Prostate gland (tissue), 2 donors: ENCODE measurements around the gene ELAPOR1. TPM values are rescaled to one million over a fixed set of nuclear protein-coding genes. Genes with fewer than 3 reads are reported as not detected.

Experiments used
- DNase-seq: peaks from one replicate; pipeline ENCODE4 v3.0.0-alpha.2; 2019; ENCODE audit warnings: low spot score
- H3K27ac ChIP-seq, 2 donors: fragments of 200-600 bp; sonication (generic); 2 replicates each; pipeline ENCODE4 v1.5.1; 2017 to 2019
- H3K27me3 ChIP-seq: fragments of 200-600 bp; sonication (generic); replicated peaks from 2 replicates; pipeline ENCODE4 v1.5.1; 2019; ENCODE audit not compliant: insufficient read depth
- H3K36me3 ChIP-seq, 2 donors: fragments of 200-600 bp; sonication (generic); 1 replicate in 1 of 2; 2 replicates in 1 of 2; pipeline versions ENCODE4 v1.5.1 to v1.8.1; 2017 to 2019
- H3K4me1 ChIP-seq: fragments of 200-600 bp; sonication (generic); replicated peaks from 2 replicates; pipeline ENCODE4 v1.5.1; 2019
- H3K4me3 ChIP-seq, 2 donors: fragments of 200-600 bp; sonication (generic); 2 replicates each; pipeline ENCODE4 v1.5.1; 2017 to 2019
- H3K9me3 ChIP-seq: fragments of 200-600 bp; sonication (generic); 2 replicates; pipeline ENCODE4 v1.5.1; 2017
- CTCF ChIP-seq, 4 experiments: fragments of 200-600 bp in 2 of 4; fragments of 450-650 bp in 2 of 4; sonication (generic) in 2 of 4; IDR thresholded peaks; 1 replicate in 3 of 4; 2 replicates in 1 of 4; pipeline ENCODE4 v1.5.1; 2016 to 2019; ENCODE audit warnings: antibody characterized with exemption in 4 of 4, mild to moderate bottlenecking in 2 of 4, moderate library complexity in 2 of 4
- POLR2A ChIP-seq: fragments of 450-650 bp; IDR thresholded peaks from one replicate; pipeline ENCODE4 v1.6.1; 2016; ENCODE audit warnings: antibody characterized with exemption, mild to moderate bottlenecking
- POLR2AphosphoS5 ChIP-seq: sonication (generic); formaldehyde crosslinking; IDR thresholded peaks from one replicate; pipeline ENCODE4 v1.6.1; 2017; ENCODE audit warnings: antibody characterized with exemption
- WGBS: methylation state at CpG from one replicate; pipeline ENCODE4 v1.1.5; 2018; 5-methylcytosine and 5-hydroxymethylcytosine counted together
- intact Hi-C: fragments of 100-400 bp; cut with DNase I; formaldehyde crosslinking; loops from one replicate; pipeline ENCODE4 v1.14.2; 2022
- total RNA-seq, 2 donors: library from RNA; depleted of rRNA; stranded (reverse); fragments of >200 nt; gene quantifications; one replicate each; pipeline ENCODE4 v1.1.0, GENCODE V29; 2016

The ELAPOR1 gene
- total RNA-seq, 2 donors from 2014 or later, result 102 to 621 TPM

DNA sequence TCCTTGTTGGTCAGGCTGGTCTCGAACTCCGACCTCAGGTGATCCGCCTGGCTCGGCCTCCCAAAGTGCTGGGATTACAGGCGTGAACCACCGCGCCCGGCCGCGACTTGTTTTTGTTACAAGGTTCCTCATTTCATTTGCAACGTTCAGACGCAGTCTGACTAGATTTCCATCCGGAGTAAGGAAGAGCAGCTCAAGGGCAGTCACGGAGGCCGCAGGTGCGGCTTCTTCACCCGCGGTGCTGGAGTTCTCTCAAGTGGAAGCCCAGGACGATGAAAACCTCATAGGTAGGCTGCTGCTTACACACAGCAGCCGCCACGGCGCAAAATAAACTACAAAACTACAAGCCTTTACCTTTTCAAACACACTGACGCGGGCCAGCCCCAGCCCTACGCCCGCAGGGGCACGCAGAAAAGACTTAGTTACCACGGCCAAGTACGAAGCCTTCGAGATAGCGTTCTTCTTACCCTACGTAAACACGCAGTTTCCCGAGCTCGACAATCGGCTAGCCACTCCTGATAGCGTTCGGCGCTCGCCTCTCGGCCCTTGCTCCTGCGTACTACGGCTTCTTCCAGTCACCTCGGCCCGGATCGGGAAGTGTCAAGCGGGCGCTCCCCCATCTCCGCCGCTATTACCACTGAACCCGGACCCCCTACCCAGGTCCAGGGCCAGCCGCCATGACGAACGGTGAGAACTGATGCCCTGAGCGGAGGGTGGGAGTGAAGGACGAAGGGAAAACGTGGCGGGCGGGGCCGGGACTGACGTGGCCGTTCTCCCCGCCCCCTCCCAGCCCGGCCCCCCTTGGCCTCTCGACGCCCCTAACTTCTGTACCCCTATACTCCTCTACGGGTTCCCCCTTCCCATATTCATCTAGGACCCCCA lies 23.5 kb upstream of the ELAPOR1 start, which contains the start of gene TMEM167B:
Gene TMEM167B (plus strand): TSS at position 569 of the 882 bp plus-strand sequence. CDS start 109 bp downstream, at position 678.
- WGBS, result 6% methylated on average over 66 of the region's 67 CpGs
- H3K27ac ChIP-seq, result peak within 1 kb of the TSS; percentile 96 to 99
- TF ChIP-seq CTCF (IDR thresholded peaks at IDR 0.05), result peak in 2 of 4 experiments; percentile 9 to 23
- TF ChIP-seq POLR2A, result peak; percentile 75
- peak; percentile 95 for TF ChIP-seq POLR2AphosphoS5
- intact Hi-C loops, result loop anchor here (5.0 kb wide), 1 partner anchor 48 kb away; the partner anchor contains the start of gene WDR47
- H3K36me3 ChIP-seq, result no peaks in the 10 kb centered on the region
- H3K9me3 ChIP-seq, result no peaks in the 10 kb centered on the region
- H3K4me3 ChIP-seq, result peak within 1 kb of the TSS; percentile 80 to 82
- peak; percentile 92 for DNase-seq
- peaks cover 3% of the 10 kb centered on the region for H3K4me1 ChIP-seq
- H3K27me3 ChIP-seq, result no peaks in the 10 kb centered on the region

GRCh38 chr1:109091078-109091838 lies 22.7 kb upstream of the ELAPOR1 start:
- H3K9me3 ChIP-seq, result no peaks in the 10 kb centered on the region
- no peaks in the 10 kb centered on the region for H3K27me3 ChIP-seq
- under 1% methylated on average over 13 of the region's 13 CpGs for WGBS
- peak overlapping the region; percentile 96 to 99 for H3K27ac ChIP-seq
- no peaks in the 10 kb centered on the region for H3K36me3 ChIP-seq
- intact Hi-C loops, result loop anchor here (5.0 kb wide), 1 partner anchor 49 kb away; the partner anchor contains the start of gene WDR47
- peak overlapping the region; percentile 80 to 82 for H3K4me3 ChIP-seq
- H3K4me1 ChIP-seq, result peaks cover 3% of the 10 kb centered on the region
- DNase-seq, result peak; percentile 12
- TF ChIP-seq CTCF (IDR thresholded peaks at IDR 0.05) (no peak), POLR2A (no peak), POLR2AphosphoS5 (no peak)

DNA sequence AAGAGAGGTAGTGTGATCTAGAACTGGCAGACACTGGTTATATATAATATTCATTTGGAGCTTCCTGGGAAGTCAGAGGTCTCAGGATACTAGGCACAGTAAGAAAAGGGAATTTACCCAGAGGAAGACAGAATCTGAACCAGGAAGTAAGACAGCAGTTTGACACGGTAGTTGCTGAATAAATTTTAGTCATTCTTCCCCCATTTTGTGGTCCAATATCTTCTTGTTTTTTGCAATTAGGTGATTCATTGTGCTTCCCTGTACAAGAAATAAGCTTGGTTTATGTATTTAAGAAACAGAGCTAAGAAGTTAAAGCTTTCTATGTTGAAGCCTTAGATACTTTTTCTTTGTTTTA lies 22.1 kb upstream of the ELAPOR1 start:
- WGBS, result 8% methylated on average over 1 of the region's 1 CpG
- no peaks in the 10 kb centered on the region for H3K9me3 ChIP-seq
- H3K27ac ChIP-seq, result peak overlapping the region; percentile 96 to 99
- peak overlapping the region; percentile 80 to 82 for H3K4me3 ChIP-seq
- TF ChIP-seq POLR2A (no peak), CTCF (IDR thresholded peaks at IDR 0.05) (no peak), POLR2AphosphoS5 (no peak)
- no peaks in the 10 kb centered on the region for H3K36me3 ChIP-seq
- no peaks in the 10 kb centered on the region for H3K27me3 ChIP-seq
- no peak for DNase-seq
- intact Hi-C loops, result loop anchor here (5.0 kb wide), 1 partner anchor 50 kb away; the partner anchor contains the start of gene WDR47
- peaks cover 3% of the 10 kb centered on the region for H3K4me1 ChIP-seq

DNA sequence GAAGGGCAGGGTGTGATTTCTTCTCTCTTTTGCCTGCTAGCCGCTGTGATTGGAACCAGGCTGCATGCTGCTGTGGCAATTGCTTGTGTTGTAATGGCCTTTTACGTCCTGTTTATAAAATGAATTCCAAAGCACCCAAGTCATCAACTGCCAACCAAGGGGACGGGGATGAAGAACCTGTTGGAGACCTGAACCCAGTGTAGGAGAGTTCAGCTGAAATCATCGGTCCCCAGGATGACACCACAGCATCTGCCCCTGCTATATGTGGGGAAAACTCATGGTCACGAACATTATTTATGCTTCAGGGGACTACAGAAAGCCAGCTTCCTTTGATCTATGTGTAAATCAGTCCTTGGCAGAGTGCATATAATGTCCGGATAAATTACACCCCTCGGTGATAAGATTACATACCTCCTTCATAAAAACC lies 19.5 kb upstream of the ELAPOR1 start:
- no peak for TF ChIP-seq CTCF (IDR thresholded peaks at IDR 0.05)
- no peak for TF ChIP-seq POLR2AphosphoS5
- no peak for TF ChIP-seq POLR2A
- intact Hi-C loops, result loop anchor here (5.0 kb wide), 1 partner anchor 52 kb away; the partner anchor contains the start of gene WDR47
- H3K4me1 ChIP-seq, result peaks cover 3% of the 10 kb centered on the region
- H3K9me3 ChIP-seq, result no peaks in the 10 kb centered on the region
- no peak overlapping the region for H3K4me3 ChIP-seq
- H3K27ac ChIP-seq, result no peak overlapping the region
- H3K27me3 ChIP-seq, result no peaks in the 10 kb centered on the region
- WGBS, result 62% methylated on average over 7 of the region's 7 CpGs
- no peaks in the 10 kb centered on the region for H3K36me3 ChIP-seq
- DNase-seq, result no peak
